Natural killer cell (primary cell): Measurements from ENCODE around the gene ATP6V0E2. TPM values are rescaled to one million over a fixed set of nuclear protein-coding genes. Genes with fewer than 3 reads are reported as not detected.

Experiments used
- ATAC-seq, 3 donors: fragments of 150-1000 bp in 2 of 3; fragments of 200-7000 bp in 1 of 3; cut with Tn5 transposase; 1 replicate in 1 of 3; 2 replicates in 2 of 3; pipeline ENCODE4 v1.10.0; 2021; ENCODE audit warnings: mild to moderate bottlenecking in 2 of 3, moderate library complexity in 2 of 3
- DNase-seq, 2 donors: peaks; one replicate each; pipeline versions ENCODE4 v3.0.0 to v3.0.0-alpha.2; 2013 to 2021; ENCODE audit warnings: mixed read lengths in 1 of 2
- H3K27ac ChIP-seq: one replicate; pipeline ENCODE4 v1.5.1; 2013; ENCODE audit warnings: mild to moderate bottlenecking, low read length
- H3K27me3 ChIP-seq: one replicate; pipeline ENCODE4 v1.6.1; 2013; ENCODE audit warnings: low read length; ENCODE audit not compliant: control insufficient read depth, insufficient read depth
- H3K36me3 ChIP-seq: one replicate; pipeline ENCODE4 v1.6.1; 2013; ENCODE audit warnings: low read length; ENCODE audit not compliant: control insufficient read depth, insufficient read depth
- H3K4me1 ChIP-seq: one replicate; pipeline ENCODE4 v1.6.1; 2013; ENCODE audit warnings: low read length; ENCODE audit not compliant: control insufficient read depth, insufficient read depth
- H3K4me3 ChIP-seq: one replicate; pipeline ENCODE4 v1.5.1; 2013; ENCODE audit warnings: low read length
- H3K9me3 ChIP-seq: one replicate; pipeline ENCODE4 v1.6.1; 2013; ENCODE audit warnings: low read length; ENCODE audit not compliant: control insufficient read depth, insufficient read depth
- H3K27ac Mint-ChIP-seq, 2 donors: one replicate each; pipeline ENCODE4 v1.8.0; 2022; ENCODE audit warnings: mild to moderate bottlenecking in 2 of 2, mixed read lengths in 2 of 2, moderate library complexity in 1 of 2
- H3K27me3 Mint-ChIP-seq, 2 donors: one replicate each; pipeline ENCODE4 v1.8.0; 2022; ENCODE audit warnings: low read depth in 2 of 2, mixed read lengths in 2 of 2
- H3K36me3 Mint-ChIP-seq: one replicate; pipeline ENCODE4 v1.8.0; 2022; ENCODE audit warnings: mixed read lengths
- H3K4me1 Mint-ChIP-seq, 2 donors: one replicate each; pipeline ENCODE4 v1.8.0; 2022; ENCODE audit warnings: mixed read lengths in 2 of 2
- H3K4me3 Mint-ChIP-seq: one replicate; pipeline ENCODE4 v1.8.0; 2022; ENCODE audit warnings: mild to moderate bottlenecking, moderate library complexity, mixed read lengths
- H3K9me3 Mint-ChIP-seq, 2 donors: one replicate each; pipeline ENCODE4 v1.8.0; 2022; ENCODE audit warnings: mixed read lengths in 2 of 2
- CTCF ChIP-seq: fragments of 200-600 bp; IDR thresholded peaks from one replicate; pipeline ENCODE4 v1.8.0; 2022; ENCODE audit warnings: antibody characterized with exemption
- WGBS: methylation state at CpG from one replicate; pipeline ENCODE4 v1.1.7; 2013; ENCODE audit warnings: missing lambda C conversion rate; ENCODE audit not compliant: insufficient coverage; 5-methylcytosine and 5-hydroxymethylcytosine counted together
- intact Hi-C: fragments of 100-400 bp; cut with micrococcal nuclease; formaldehyde crosslinking; loops from one replicate; pipeline ENCODE4 v1.14.2; 2022
- total RNA-seq, 4 donors: library from RNA; stranded (reverse); fragments of 120-200 nt in 1 of 4; gene quantifications; one replicate each; pipeline versions ENCODE4 v1.2.3 to v1.2.4, GENCODE V29; 2013 to 2022

ATP6V0E2 gene
- total RNA-seq, 3 donors from 2014 or later (not counting 1 experiment from before 2014, with no cell fraction given), result 23.2 to 39.4 (median 34.9) TPM

GRCh38 chr7:149853157-149853556, 20.6 kb upstream of the ATP6V0E2 start:
- TF ChIP-seq CTCF, result no peak
- no peaks in the 10 kb centered on the region for H3K9me3 Mint-ChIP-seq
- no peaks in the 10 kb centered on the region for H3K27me3 Mint-ChIP-seq
- DNase-seq (no peak), ATAC-seq (no peak)
- 95% methylated on average over 6 of the region's 9 CpGs for WGBS
- H3K4me1 ChIP-seq, result peaks cover 3% of the 10 kb centered on the region
- H3K36me3 ChIP-seq, result peaks cover 11% of the 10 kb centered on the region
- H3K4me1 Mint-ChIP-seq, result no peaks in the 10 kb centered on the region
- no peaks in the 10 kb centered on the region for H3K9me3 ChIP-seq
- H3K4me3 ChIP-seq, result no peak overlapping the region
- no peak overlapping the region for H3K27ac Mint-ChIP-seq
- no peak overlapping the region for H3K4me3 Mint-ChIP-seq
- H3K36me3 Mint-ChIP-seq, result no peaks in the 10 kb centered on the region
- H3K27ac ChIP-seq, result no peak overlapping the region
- H3K27me3 ChIP-seq, result no peaks in the 10 kb centered on the region
- intact Hi-C loops, result no loop called here

- intact Hi-C loops, result no loop called here
Measured at GRCh38 chr7:149854611-149855360, 19.0 kb upstream of the ATP6V0E2 start.

GRCh38 chr7:149855361-149856305, 18.1 kb upstream of the ATP6V0E2 start:
- Mint-ChIP-seq H3K27ac (no peak overlapping the region), H3K27me3 (no peaks in the 10 kb centered on the region), H3K9me3 (no peaks in the 10 kb centered on the region), H3K4me3 (no peak overlapping the region), H3K36me3 (no peaks in the 10 kb centered on the region), H3K4me1 (no peaks in the 10 kb centered on the region)
- H3K27me3 ChIP-seq, result no peaks in the 10 kb centered on the region
- peaks cover 4% of the 10 kb centered on the region for H3K4me1 ChIP-seq
- 93% methylated on average over 15 of the region's 16 CpGs for WGBS
- H3K27ac ChIP-seq, result no peak overlapping the region
- no peaks in the 10 kb centered on the region for H3K9me3 ChIP-seq
- DNase-seq, result no peak
- intact Hi-C loops, result no loop called here
- H3K36me3 ChIP-seq, result peaks cover 18% of the 10 kb centered on the region
- H3K4me3 ChIP-seq, result no peak overlapping the region
- peak in 1 of 3 donors; percentile 30 for ATAC-seq
- no peak for TF ChIP-seq CTCF

More at GRCh38 chr7:149854611-149855360, 19.0 kb upstream of the ATP6V0E2 start:
- Histone ChIP-seq H3K36me3 (peaks cover 15% of the 10 kb centered on the region), H3K9me3 (no peaks in the 10 kb centered on the region), H3K4me3 (no peak overlapping the region), H3K27me3 (no peaks in the 10 kb centered on the region), H3K27ac (no peak overlapping the region), H3K4me1 (peaks cover 3% of the 10 kb centered on the region)
- Mint-ChIP-seq H3K27me3 (no peaks in the 10 kb centered on the region), H3K27ac (no peak overlapping the region), H3K4me1 (no peaks in the 10 kb centered on the region), H3K36me3 (no peaks in the 10 kb centered on the region), H3K4me3 (no peak overlapping the region), H3K9me3 (no peaks in the 10 kb centered on the region)
- ATAC-seq (no peak), DNase-seq (peak in 1 of 2 donors; percentile 66)
- TF ChIP-seq CTCF, result no peak
- WGBS, result 78% methylated on average over 11 of the region's 13 CpGs
